Stimulated activated CD4-positive, alpha-beta T cell treated with anti-CD3 and anti-CD28 coated beads, Interleukin-4, amount 100 ng/mL, for 24 hours (primary cell): ENCODE measurements around the gene P2RY2.
"Not testable (repeated sequence)": the region's sequence is repeated elsewhere in the genome, so short reads cannot be mapped to it uniquely, and the experiment has no call there.

Source experiments
- DNase-seq: peaks from one replicate; pipeline ENCODE4 v3.0.0-alpha.2; 2020

P2RY2 gene

DNA sequence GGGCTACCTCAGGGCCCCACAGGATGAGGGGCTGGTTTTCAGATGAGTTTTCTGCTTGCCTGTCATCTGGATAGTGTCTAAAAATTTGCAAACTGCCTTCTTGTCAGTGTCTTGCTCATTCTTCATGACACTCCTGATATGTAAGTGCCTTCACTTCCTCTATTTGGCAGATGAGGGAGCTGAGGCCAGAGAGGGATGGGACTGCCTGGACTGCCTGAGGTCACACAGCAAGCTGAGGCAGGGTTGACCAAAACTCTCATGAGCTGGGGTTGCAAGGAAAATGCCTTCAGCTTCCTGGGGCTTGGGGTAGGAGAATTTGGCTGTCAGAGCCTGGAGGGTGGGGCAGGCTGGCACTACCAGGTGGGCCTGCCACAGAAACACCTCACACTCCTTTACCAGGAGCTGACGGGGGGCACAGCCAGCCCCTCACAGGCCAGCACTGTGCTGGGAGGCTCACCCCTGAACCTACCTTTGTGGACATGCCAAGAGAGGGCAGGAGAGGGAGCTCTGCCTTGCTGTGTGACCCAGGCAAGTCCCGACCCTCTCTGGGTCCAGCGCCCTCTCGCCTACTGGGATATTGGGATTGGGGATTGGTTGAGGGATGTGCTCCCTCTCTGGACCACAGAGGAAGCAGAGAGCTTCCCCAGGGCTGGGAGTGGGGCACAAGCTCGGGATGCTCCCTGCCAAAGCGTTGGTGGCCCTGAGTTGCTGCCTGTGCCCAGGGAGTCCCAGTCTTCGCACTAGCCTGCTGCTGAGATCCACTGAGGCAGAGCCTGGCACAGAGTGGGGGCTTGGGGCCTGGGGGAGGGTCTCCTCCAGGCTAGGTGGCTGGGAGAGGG, 52.2 kb downstream of the P2RY2 start:
- DNase-seq, result no peak

DNA sequence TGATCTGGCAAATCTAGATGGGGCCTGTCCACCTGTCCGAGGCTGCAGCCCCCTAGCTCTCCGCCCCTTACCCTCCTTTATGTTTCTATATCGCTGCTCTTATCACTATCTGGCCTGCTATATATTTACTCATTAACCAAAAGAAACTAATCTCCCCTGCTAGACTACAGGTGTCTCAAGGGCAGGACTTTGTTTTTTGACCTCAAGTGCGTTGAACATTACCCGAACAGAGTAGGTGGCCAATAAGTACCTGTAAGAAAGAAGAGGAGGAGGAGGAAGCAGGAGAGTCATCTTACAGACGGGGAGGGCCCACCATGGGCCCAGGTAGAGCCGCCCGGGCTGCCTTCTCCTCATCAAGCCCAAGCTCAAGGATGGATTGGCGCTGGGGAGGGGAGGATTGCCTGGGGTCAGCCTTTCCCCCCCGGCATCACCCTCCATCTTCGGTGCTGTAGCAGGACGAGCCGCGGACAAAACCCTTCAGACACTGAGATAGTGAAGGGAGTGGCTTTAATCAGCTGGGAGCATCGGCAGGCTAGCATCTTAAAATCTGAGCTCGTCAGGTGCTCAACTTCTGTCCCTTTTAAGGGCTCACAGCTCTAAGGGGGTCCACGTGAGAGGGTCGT, 52.9 kb downstream of the P2RY2 start:
- DNase-seq, result no peak

DNA sequence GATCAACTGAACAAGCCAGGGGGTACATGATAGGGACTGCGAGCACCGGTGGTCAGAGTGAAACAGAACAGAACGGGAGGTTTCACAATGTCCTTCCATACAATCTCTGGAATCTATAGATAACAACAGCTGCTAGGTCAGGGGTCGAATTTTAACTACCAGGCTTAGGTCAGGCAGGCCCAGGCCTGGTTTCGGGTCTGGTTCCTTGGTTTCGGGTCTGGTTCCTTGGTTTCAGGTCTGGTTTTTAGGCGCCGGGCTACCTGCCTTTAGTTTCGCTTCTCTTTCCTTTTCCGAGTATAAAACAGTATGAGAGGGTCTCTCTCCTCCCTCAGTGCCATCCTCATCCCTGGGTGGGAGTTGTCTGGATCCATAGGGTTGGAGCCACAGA, 53.4 kb downstream of the P2RY2 start:
- not testable (repeated sequence) for DNase-seq

DNA sequence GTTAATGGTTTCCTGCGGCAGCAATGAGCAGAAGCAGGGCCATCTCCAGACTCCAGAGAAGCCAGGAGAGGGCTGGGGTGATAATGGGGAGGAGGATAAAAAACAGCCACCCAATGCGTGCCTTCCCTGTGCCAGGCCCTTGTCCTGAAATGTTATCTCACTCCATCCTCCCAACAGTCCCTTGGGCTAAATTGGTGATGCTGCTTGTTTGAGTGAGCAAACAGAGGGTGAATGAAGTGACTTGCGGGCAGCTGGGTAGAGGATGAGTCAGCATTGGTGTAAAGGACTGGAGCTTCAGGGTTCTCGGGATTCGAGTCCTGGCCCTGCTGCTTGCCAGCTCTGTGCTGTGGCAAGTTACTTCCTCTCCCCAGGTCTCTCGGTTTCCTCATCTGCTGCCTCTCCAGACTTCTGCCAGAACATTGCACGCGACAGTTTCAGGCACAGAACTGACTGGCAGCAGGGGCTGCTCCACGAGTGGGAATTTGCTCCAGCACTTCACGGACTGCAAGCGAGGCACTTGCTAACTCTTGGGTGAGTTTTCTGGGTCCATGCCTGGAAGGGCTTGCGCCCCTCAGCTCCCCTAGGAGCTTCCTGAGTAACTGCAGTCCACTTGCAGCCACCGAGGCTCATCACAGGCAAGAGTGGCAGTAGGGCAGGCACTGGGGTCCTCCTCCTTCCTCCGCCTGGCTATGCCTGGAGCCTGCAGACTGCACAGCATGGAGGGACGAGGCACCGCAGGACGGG, 54.0 kb downstream of the P2RY2 start, which contains the start of gene P2RY6:
TSS of gene P2RY6 (plus strand) at position 403 of the 744 bp plus-strand sequence. CDS start 24,181 bp downstream, outside the sequence.
- no peak for DNase-seq

DNA sequence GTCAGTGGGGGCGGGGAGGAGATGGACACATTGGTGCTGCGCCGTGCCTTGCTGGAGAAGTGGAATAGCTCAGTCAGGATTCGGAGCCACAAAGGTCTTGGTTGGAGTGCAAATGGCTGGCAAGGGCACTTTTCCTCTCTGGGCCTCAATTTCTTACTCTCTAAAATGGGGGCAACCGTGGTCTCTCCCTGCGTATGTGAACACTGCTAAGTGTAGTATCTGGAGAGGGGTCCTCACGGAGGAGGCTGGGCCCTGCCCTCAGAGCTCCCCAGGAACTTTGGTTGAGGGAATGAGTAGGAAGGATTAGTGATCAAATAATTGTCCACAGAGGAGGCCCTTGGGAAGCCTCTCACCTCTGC, 54.6 kb downstream of the P2RY2 start:
- no peak for DNase-seq

DNA sequence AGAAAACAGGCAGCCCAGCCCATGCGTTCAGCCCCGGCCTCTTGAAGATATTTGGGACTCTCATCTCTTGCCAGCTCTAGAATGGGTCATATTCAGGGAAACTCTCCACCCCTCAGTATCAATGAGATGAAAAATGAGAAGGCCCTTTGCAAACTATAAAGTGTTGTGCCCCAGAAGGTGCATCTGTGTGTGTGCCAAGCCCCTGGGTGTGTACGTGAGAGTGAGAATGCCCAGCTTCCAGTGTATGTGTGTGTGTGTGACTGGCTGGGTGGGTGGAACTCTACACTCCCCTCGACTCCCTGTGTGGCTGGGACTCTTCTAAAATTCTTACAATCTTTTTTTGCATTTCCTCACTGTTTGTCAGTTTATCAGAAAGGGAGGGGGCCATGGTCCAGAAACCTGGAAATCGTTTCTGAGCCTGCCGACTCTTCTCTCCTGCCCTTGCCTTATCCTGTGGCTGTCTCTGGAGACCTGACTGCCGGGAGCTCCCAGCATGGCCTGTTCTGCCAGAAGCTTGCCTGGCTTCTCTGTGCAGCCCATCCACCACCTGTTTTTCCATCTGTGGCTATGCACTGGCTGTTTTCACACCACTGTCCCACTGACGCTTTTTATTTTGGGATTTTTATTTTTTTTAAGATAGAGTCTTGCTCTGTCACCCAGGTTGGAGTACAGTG, 55.3 kb downstream of the P2RY2 start:
- DNase-seq, result no peak

DNA sequence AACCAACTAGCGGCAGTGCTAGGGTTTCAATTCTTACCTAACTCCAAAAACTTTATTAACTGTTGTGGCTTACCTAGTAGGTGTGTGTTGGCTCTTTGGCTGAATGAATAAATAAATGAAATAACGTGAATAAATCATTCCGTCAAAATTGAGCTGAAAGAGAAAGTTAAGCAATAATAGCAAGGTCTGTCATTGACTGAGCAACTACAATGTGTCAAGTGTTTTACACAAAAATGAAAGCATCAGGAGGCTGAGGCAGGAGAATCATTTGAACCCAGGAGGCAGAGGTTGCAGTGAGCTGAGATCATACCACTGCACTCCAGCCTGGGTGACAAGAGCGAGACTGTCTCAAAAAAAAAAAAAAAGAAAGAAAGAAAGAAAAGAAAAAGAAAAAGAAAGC, 56.1 kb downstream of the P2RY2 start:
- not testable (repeated sequence) for DNase-seq

DNA sequence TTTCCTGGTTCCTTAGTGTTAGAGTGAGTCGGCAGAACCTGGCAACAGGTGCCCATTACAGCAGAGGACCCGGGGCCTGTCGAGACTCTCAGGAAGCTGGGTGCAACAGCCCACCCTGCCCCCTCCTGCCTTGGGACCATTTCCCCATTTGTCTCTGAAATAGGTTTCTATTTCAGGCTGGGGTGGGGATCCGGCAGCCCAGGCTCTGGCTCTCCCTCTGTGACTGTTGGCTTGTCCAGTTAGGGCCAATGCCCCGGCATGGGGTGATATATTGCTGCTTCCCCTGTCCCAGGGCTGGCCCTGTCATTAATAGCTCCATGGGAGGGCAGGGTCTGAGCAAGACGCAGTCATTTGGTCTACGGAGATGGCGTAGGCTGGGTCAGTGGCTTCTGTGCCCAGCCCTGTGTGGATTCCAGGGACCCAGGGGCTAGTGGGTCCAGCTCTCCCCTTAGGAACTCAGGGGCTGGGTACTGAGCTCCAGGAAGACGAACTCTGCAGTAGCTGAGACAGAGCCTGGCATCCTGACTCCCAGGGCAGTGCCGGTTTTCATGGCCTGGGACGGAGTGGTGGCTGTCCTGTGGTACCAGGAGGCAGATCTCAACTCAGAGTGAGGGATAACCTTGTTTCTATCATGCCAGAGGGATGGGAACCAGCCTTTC, 56.8 kb downstream of the P2RY2 start:
- no peak for DNase-seq

DNA sequence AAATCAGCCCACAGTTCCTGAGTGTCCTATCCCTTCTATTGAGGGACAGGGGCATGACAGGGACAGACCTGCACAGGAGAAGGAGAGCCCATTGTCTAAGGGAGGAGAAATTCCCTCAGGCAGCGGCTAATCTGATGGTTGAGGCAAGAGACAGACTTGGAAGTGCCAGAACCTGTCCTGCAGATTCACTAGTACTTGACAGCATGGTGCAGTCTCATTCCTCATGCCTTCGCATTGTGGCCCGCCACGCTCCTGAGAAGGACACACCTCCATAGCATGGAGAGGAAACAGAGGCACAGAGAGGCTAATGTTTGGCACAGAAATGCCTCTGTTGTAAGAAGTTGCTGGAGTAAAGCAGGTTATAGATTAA, 57.3 kb downstream of the P2RY2 start:
- DNase-seq, result no peak

DNA sequence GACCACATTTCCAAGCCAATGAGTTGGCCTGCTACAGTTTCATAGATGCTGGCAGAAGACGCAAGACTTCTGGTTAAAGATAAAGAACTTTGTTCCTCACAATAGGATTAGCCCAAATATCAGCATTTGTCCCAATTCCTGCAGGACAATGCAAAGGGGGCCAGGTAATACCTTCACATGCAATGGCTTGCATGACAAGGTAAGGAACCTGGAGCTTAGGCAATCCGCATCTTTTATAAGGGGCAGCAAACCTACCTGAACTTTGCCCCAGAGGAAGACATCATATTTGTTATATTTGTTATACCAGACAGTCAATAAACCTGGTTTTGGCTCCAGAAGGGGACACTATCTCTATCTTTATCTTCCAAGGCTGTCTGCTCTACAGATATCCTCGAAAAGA, 59.4 kb downstream of the P2RY2 start:
- DNase-seq, result no peak

DNA sequence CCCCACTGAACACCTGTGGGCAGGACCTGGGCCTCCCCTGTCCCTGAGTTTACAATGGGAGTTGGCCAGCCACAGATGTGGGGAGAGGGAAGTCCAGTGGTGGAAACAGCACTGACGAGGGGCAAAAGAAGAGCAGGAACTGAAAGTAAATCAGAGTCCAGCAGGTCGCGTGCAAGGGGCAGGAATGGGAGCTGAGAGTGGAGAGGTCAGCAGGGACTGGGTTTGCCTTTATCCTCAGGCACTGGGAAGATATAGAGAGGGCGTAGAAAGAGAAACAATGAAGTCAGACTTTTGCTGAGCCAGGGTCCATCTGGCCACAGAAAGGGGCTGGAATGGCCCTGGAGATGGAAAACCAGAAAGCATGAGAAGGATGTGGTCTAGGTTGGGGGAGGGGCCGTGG, 62.5 kb downstream of the P2RY2 start:
- no peak for DNase-seq

DNA sequence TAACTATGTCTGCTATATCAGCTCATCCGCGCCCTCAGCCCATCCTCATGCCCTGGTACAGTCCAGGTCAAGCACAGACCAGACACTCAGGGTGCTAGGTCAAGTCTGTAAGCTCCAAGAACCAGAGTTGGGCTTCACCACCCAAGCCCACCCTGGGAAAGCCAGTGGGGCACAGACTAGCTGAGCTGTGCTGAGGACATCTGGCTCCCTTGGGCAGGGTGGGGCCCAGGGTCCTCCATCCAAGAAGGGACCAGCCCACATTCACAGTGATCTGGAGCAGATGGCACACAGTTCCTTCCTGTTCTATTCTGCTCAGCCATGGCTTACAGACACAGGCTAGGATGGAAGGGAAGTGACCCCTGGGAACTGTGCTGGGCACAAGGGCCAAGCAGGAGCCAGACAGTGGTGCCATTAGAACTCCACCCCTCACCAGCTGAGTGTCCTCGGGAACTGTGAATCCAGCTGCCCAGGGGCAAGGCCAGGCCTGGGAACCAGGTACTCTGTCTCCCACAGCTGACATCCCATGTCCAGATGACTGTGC, 63.2 kb downstream of the P2RY2 start:
- DNase-seq, result no peak

DNA sequence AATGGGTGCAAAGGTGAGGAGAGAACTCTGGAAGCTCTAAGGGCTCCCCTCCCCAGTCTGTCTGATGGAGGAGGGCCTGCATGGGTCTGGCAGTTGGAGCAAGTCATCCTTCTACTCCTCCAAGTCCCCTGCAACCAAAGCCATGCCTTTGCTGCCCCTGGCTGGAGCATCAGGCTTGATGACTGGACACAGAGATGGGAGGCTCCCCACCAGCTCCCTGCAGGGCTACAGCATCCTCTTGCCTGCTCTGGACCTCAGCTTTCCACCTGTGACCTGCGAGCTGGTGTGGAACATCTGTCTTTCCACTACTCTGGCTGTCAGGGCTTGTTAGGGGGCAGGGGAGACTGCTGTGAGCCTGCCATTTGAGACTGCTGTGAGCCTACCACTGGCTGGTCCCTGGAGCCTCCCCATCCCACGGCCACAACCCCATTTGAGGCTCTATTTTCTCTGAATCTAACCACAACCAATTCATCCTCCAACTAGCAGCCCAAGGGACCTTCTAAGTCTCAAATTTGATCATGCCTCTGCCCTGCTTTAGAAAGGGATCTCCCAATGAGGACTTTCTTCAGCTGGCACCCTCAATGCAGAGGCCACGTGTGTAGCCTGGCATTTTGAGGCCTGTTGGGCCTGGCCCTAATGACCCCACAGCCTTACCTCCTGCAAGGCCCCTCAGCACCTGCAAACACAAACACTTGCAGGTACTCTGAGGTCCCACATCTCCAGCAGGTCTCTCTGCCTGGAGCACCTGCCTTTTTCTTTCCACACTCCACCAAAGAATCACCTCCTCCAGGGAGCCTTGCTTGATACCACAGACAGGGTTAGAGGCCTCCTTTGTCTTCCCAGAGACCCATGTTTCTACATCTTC, 63.9 kb downstream of the P2RY2 start:
- DNase-seq, result no peak

DNA sequence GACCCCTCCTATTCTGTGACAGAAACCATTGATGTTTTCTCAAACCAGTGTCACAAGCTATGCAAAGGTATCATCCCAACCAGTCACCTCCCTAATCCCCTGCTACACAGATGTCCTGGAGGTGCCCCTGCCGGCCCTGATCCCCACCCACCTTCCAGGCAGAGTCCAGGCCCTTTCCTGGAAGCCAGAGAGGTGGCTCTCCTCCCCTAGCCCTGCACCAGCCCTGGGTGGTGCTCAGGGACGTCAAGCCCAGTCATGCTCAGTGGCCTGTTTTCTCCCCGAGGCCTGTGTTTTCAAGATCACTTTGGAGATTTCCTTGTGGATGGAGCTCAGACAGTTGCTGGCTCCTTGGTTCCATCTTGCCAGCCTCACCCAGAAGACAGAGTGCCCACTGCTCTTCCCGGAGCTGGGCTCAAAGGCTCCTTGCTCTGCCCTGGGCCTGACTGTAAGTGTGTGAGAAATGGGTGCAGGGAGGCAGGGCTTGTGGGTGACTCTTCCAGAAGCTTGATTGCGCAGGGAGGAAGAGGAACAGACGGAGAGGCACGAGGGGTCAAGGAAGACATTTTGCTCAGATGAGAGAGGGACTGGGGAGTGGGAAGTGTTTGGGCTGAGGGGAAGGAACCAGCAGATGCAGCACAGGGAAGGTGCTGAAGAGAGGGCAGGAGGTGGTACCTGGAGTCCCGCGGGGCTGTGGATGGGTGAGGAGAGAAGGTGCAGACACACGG, 65.4 kb downstream of the P2RY2 start:
- no peak for DNase-seq

DNA sequence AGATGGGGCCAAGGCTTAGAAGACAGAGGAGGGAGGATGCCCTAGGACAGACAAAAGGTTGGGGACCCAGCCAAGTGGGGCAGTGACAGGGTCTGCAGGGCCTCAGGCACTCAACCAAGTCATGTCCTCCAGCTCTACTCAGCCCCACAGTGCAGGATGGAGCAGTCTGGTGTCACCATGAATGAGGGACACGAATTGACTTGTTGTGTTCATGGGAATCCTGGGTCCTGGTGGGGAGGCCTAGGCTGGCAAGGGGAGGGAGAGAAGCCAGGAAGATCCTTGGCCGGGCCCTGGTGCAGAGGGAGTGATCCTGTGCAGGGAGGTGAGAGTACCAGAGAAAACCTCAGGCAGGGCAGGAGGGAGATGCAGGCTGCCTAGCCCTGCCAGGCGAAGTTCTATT, 66.0 kb downstream of the P2RY2 start:
- DNase-seq, result no peak

DNA sequence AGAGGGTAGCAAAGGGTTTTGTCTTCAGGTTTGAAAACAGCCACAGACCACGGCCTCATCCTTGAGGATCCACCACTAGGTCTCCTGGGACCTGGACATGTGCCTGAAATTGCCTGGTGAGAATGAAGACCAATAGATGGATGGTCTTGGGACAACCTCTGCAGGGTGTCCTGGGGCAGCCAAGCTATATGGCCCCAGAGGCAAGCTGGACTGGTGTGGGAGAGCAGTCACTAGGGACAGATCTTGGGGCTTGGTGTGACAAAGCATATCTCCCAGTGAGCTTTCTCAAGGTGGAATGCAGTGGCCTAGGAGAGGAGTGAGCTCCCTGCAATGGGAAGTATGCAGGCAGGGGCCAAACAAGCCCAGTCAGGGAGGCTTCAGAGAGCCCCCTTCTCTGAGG, 67.6 kb downstream of the P2RY2 start:
- DNase-seq, result no peak
